Hematopoietic multipotent progenitor cell treated with erythropoietin and hydrocortisone succinate and interleukin-3 and kit ligand, for 6 days (in vitro differentiated cells): Measurements from ENCODE around the gene APOL1.
"Not testable (repeated sequence)": the region's sequence is repeated elsewhere in the genome, so short reads cannot be mapped to it uniquely, and the experiment has no call there.

Experiments
- DNase-seq: peaks from one replicate; pipeline ENCODE4 v3.0.0-alpha.2; 2015

APOL1 gene

GRCh38 chr22:36252754-36253522 lies at the start of gene APOL1:
APOL1 (plus strand) TSS chr22:36253133; CDS start chr22:36254956, 1,823 bp downstream.
- peak; percentile 82 for DNase-seq

- DNase-seq, result peak; percentile 61
These were observed 49.5 kb upstream of the APOL1 start for GRCh38 chr22:36203441-36203840.

GRCh38 chr22:36204001-36204631 lies 48.8 kb upstream of the APOL1 start:
- DNase-seq, result no peak

GRCh38 chr22:36204632-36205015 lies 48.3 kb upstream of the APOL1 start:
- DNase-seq, result peak; percentile 35

- not testable (repeated sequence) for DNase-seq
These were observed 47.4 kb upstream of the APOL1 start for GRCh38 chr22:36205573-36205972.

GRCh38 chr22:36206255-36206654 lies 46.7 kb upstream of the APOL1 start:
- DNase-seq, result no peak

GRCh38 chr22:36208162-36208765 lies 44.7 kb upstream of the APOL1 start:
- no peak for DNase-seq

- DNase-seq, result no peak
These were observed 44.0 kb upstream of the APOL1 start for GRCh38 chr22:36208914-36209313.

- peak; percentile 66 for DNase-seq
These were observed 43.4 kb upstream of the APOL1 start for GRCh38 chr22:36209488-36209908.

- DNase-seq, result no peak
These were observed 42.7 kb upstream of the APOL1 start for GRCh38 chr22:36210224-36210623.

- peak; percentile 90 for DNase-seq
These were observed 41.6 kb upstream of the APOL1 start for GRCh38 chr22:36211237-36211861.

- peak; percentile 64 for DNase-seq
These were observed 40.0 kb upstream of the APOL1 start for GRCh38 chr22:36212901-36213300.

- no peak for DNase-seq
These were observed 39.3 kb upstream of the APOL1 start for GRCh38 chr22:36213586-36213985.

GRCh38 chr22:36215981-36216380 lies 37.0 kb upstream of the APOL1 start:
- DNase-seq, result no peak

GRCh38 chr22:36218648-36219193 lies 34.2 kb upstream of the APOL1 start:
- DNase-seq, result no peak

- DNase-seq, result peak; percentile 83
These were observed 32.4 kb upstream of the APOL1 start for GRCh38 chr22:36220451-36220921.

- peak; percentile 82 for DNase-seq
These were observed 30.9 kb upstream of the APOL1 start for GRCh38 chr22:36221799-36222751.

- no peak for DNase-seq
These were observed 30.0 kb upstream of the APOL1 start for GRCh38 chr22:36222887-36223450.

- no peak for DNase-seq
These were observed 29.4 kb upstream of the APOL1 start for GRCh38 chr22:36223504-36223903.

GRCh38 chr22:36224245-36224644 lies 28.7 kb upstream of the APOL1 start:
- no peak for DNase-seq

GRCh38 chr22:36225333-36225922 lies 27.5 kb upstream of the APOL1 start:
- DNase-seq, result no peak
